Measurements from ENCODE around the gene TDRD9. TPM values are rescaled to one million over a fixed set of nuclear protein-coding genes. Genes with fewer than 3 reads are reported as not detected.
"Not testable (repeated sequence)": the region's sequence is repeated elsewhere in the genome, so short reads cannot be mapped to it uniquely, and the experiment has no call there.

TDRD9 gene
- total RNA-seq, 2 donors from 2014 or later = 1.1 to 2.1 TPM

DNA sequence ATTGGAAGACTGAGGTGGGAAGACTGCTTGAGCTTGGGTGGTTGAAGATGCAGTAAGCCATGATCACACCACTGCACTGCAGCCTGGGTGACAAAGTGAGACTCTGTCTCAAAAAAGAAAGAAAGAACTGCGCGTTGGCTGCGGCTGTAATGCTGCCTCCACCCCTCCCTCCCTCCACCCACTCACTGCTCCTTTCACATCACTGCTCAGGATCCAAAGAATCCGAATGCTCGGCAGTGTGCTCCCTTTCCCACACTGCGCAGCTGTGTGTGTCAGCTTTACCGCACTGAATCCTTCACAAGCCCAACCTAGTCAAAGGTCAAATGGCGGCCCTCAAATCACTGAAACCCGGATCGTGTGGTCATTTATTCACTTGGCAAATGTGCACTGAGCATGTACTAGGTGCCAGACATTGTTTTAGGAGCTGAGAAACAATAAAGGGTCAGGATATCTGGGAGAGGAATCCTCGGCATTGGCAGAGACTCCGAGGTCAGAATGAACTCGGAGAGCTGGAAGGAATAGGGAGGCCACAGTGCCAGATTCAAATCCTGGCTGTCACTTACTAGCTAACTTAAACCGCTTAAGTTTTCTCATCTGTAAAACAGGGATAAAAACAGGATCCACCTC lies 11.5 kb upstream of the TDRD9 start:
- H3K4me3 Mint-ChIP-seq = no peak overlapping the region
- no peak for DNase-seq (ENCODE audit: low spot score)
- no peaks in the 10 kb centered on the region for H3K27me3 Mint-ChIP-seq
- peaks cover 5% of the 10 kb centered on the region for H3K36me3 Mint-ChIP-seq
- no peaks in the 10 kb centered on the region for H3K9me3 Mint-ChIP-seq
- H3K4me1 Mint-ChIP-seq (ENCODE audit: low read depth in 2 of 2) = peaks cover 9 to 14% of the 10 kb centered on the region in 2 donors
- ATAC-seq = no peak
- H3K27ac Mint-ChIP-seq = no peak overlapping the region

DNA sequence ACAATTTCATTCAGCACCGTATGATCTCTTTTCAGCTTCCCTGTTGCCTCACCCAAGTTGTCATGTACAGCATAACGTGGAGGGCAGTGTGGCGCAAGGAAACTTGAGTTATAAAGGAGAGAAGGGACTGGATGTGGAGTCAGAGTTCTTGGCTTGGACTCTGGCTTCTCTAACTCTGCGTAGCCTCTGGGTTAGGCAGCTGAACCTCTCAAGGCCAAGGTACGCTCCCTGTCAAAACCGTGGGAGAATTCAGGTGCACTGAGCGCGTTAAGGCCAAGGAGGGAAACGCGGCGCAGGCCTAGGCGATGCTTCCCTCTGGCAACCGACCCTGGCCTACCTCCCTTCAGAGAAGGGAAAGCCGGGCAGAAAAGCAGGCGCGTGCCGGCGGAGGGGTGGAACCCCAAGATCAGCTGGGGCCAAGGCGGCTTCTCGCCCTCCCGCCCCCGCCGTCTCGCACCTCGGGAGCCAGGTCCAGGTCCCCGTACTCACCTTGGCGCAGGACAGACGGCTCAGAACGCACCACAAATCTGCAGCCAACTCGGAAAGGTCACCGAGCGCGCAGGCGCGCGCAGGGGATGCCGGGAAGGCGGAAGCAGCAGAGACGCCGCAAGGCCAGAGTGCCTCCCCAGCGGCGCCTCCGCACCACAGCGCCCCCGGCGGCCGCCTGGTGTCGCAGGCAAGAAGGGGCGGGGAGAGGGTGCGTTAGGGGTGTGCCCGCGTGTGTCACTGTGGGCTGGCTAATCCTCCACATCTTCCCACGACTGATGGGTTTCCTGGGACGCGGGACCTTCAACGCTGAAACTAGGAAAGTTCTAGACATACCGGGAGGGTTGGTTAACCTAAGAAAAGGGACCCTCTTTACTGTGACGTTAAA lies 7.0 kb upstream of the TDRD9 start:
- DNase-seq (ENCODE audit: low spot score) (peak; percentile 97), ATAC-seq (peak; percentile 100)
- peak overlapping the region; percentile 96 for H3K4me3 Mint-ChIP-seq
- peaks cover 5 to 10% of the 10 kb centered on the region in 2 donors for H3K4me1 Mint-ChIP-seq (ENCODE audit: low read depth in 2 of 2)
- H3K27ac Mint-ChIP-seq = peak overlapping the region; percentile 73 to 86
- peaks cover 5 to 8% of the 10 kb centered on the region in 2 donors for H3K27me3 Mint-ChIP-seq
- H3K36me3 Mint-ChIP-seq = no peaks in the 10 kb centered on the region
- H3K9me3 Mint-ChIP-seq = no peaks in the 10 kb centered on the region

GRCh38 chr14:103921855-103922200 lies 6.4 kb upstream of the TDRD9 start:
- H3K27ac Mint-ChIP-seq; H3K4me1 Mint-ChIP-seq (ENCODE audit: low read depth in 2 of 2); ATAC-seq; H3K36me3 Mint-ChIP-seq; H3K9me3 Mint-ChIP-seq; DNase-seq (ENCODE audit: low spot score); H3K27me3 Mint-ChIP-seq: not testable (repeated sequence)
- peak overlapping the region; percentile 96 for H3K4me3 Mint-ChIP-seq

GRCh38 chr14:103923863-103924262 lies 4.4 kb upstream of the TDRD9 start:
- DNase-seq (ENCODE audit: low spot score) = no peak
- no peaks in the 10 kb centered on the region for H3K9me3 Mint-ChIP-seq
- H3K27ac Mint-ChIP-seq = no peak overlapping the region
- peaks cover 7 to 8% of the 10 kb centered on the region in 2 donors for H3K27me3 Mint-ChIP-seq
- peaks cover 5 to 7% of the 10 kb centered on the region in 2 donors for H3K4me1 Mint-ChIP-seq (ENCODE audit: low read depth in 2 of 2)
- H3K4me3 Mint-ChIP-seq = no peak overlapping the region
- ATAC-seq = no peak
- no peaks in the 10 kb centered on the region for H3K36me3 Mint-ChIP-seq

- no peak overlapping the region for H3K27ac Mint-ChIP-seq
- H3K4me3 Mint-ChIP-seq = no peak overlapping the region
- H3K9me3 Mint-ChIP-seq = no peaks in the 10 kb centered on the region
- H3K27me3 Mint-ChIP-seq = peaks cover 7 to 8% of the 10 kb centered on the region in 2 donors
- peaks cover 11 to 14% of the 10 kb centered on the region in 2 donors for H3K4me1 Mint-ChIP-seq (ENCODE audit: low read depth in 2 of 2)
- H3K36me3 Mint-ChIP-seq = no peaks in the 10 kb centered on the region
- ATAC-seq (no peak), DNase-seq (ENCODE audit: low spot score) (no peak)
Observed at GRCh38 chr14:103925316-103925715, 2.9 kb upstream of the TDRD9 start.

GRCh38 chr14:103927566-103927965 lies 690 bp upstream of the TDRD9 start:
- peaks cover 16 to 18% of the 10 kb centered on the region in 2 donors for H3K4me1 Mint-ChIP-seq (ENCODE audit: low read depth in 2 of 2)
- no peak for ATAC-seq
- H3K36me3 Mint-ChIP-seq = no peaks in the 10 kb centered on the region
- no peak overlapping the region for H3K4me3 Mint-ChIP-seq
- no peak overlapping the region for H3K27ac Mint-ChIP-seq
- no peaks in the 10 kb centered on the region for H3K9me3 Mint-ChIP-seq
- peaks cover 7 to 8% of the 10 kb centered on the region in 2 donors for H3K27me3 Mint-ChIP-seq
- no peak for DNase-seq (ENCODE audit: low spot score)

DNA sequence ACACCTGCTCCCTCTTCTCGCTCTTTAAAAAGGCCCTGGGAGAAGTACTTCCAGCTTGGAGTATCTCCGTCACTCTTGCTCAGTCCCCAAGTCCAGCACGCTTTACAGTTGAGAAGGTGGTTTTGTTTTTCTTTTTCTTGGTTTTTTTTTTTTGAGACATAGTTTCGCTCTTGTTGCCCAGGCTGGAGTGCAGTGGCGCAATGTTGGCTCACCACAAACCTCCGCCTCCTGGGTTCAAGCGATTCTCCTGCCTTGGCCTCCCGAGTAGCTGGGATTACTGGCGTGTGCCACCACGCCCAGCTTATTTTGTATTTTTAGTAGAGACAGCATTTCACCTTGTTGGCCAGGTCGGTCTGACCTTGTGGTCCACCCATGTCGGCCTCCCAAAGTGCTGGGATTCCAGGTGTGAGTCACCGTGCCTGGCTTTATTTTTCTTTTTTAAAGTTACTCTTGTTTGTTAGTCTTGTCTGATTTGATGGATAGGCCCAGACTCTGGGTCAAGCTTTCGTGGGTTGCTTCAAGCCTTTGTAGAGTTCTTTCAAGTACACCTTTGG lies 1.9 kb downstream of the TDRD9 start:
- peak overlapping the region; percentile 22 to 81 for H3K27ac Mint-ChIP-seq
- no peaks in the 10 kb centered on the region for H3K9me3 Mint-ChIP-seq
- H3K27me3 Mint-ChIP-seq = peaks cover 0 to 8% of the 10 kb centered on the region in 2 donors

DNA sequence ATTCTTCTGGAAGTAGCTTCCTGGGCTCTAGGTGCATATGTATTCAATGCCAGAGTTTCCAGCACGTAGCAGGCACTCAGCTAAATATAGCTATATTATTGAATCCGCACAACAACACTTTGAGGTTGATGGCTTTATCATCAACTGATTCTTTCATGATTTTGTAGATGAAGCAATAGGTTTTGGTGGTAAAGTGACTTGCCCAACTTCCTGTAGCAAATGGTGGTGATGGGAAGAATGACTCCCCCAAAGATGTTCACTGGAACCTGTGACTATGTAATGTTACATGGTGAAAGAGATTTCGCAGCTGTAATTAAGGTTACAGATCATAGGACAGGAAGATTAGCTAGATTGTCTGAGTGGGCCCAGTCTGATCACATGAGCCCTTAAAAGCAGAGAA lies 3.2 kb downstream of the TDRD9 start:
- DNase-seq (ENCODE audit: low spot score) (no peak), ATAC-seq (peak; percentile 86 to 88)
- Mint-ChIP-seq H3K27ac (peak overlapping the region; percentile 79 to 81), H3K4me1 (ENCODE audit: low read depth in 2 of 2) (peaks cover 21 to 22% of the 10 kb centered on the region in 2 donors), H3K36me3 (no peaks in the 10 kb centered on the region), H3K4me3 (peak overlapping the region; percentile 61), H3K27me3 (peaks cover 0 to 8% of the 10 kb centered on the region in 2 donors), H3K9me3 (no peaks in the 10 kb centered on the region)

More for the DNA sequence above, 1.9 kb downstream of the TDRD9 start:
- Mint-ChIP-seq H3K4me1 (ENCODE audit: low read depth in 2 of 2) (peaks cover 21 to 22% of the 10 kb centered on the region in 2 donors), H3K4me3 (peak overlapping the region; percentile 12), H3K36me3 (no peaks in the 10 kb centered on the region)
- ATAC-seq = no peak
- no peak for DNase-seq (ENCODE audit: low spot score)

GRCh38 chr14:103932791-103933490 lies 4.7 kb downstream of the TDRD9 start:
- ATAC-seq (no peak), DNase-seq (ENCODE audit: low spot score) (no peak)
- peaks cover 21 to 22% of the 10 kb centered on the region in 2 donors for H3K4me1 Mint-ChIP-seq (ENCODE audit: low read depth in 2 of 2)
- peaks cover 0 to 12% of the 10 kb centered on the region in 2 donors for H3K27me3 Mint-ChIP-seq
- peak overlapping the region in 1 of 2 donors; percentile 81 for H3K27ac Mint-ChIP-seq
- no peaks in the 10 kb centered on the region for H3K9me3 Mint-ChIP-seq
- no peak overlapping the region for H3K4me3 Mint-ChIP-seq
- no peaks in the 10 kb centered on the region for H3K36me3 Mint-ChIP-seq

DNA sequence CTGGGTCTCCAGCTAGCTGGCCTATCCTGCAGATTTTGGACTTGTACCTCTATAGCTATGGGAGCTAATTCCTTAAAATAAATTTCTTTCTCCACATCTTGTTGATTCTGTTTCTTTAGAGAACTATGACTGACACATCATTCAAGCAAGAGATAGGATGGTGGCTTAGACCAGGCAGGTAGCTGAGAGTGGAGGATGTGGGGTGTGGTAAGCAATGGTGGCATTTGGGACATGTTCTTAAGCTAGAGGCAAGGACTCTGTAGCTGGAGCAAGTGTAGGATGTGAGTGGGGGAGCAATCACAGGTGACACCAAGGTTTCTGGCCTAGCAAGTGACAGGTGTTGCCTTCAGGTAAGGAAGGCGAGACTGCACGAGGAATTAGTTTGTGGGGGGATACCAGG lies 6.8 kb downstream of the TDRD9 start:
- DNase-seq (ENCODE audit: low spot score) (no peak), ATAC-seq (no peak)
- H3K36me3 Mint-ChIP-seq = no peaks in the 10 kb centered on the region
- no peak overlapping the region for H3K4me3 Mint-ChIP-seq
- H3K9me3 Mint-ChIP-seq = no peaks in the 10 kb centered on the region
- no peak overlapping the region for H3K27ac Mint-ChIP-seq
- peaks cover 14 to 18% of the 10 kb centered on the region in 2 donors for H3K4me1 Mint-ChIP-seq (ENCODE audit: low read depth in 2 of 2)
- peaks cover 7 to 16% of the 10 kb centered on the region in 2 donors for H3K27me3 Mint-ChIP-seq

DNA sequence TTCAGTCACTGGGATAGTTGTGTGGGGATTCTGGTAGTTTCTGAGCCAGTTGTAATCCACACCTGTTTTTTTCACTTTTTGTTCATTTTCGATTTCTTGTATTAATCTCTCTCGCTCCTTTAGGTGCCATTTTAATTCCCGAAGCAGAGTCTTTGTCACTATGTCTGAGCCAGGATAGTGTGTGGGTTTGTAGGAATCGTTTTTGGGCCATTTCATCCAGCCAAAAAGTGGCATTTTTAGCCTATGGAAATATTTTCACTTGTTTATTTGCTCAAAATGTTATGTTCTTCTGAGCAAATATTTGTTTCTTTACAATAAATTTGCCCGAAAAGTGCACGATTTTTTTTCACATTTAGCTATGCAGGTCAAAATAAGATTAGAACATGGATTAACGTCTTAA lies 13.2 kb downstream of the TDRD9 start:
- peaks cover 32 to 48% of the 10 kb centered on the region in 2 donors for H3K27me3 Mint-ChIP-seq
- H3K4me1 Mint-ChIP-seq (ENCODE audit: low read depth in 2 of 2) = no peaks in the 10 kb centered on the region
- H3K36me3 Mint-ChIP-seq = no peaks in the 10 kb centered on the region
- H3K4me3 Mint-ChIP-seq = no peak overlapping the region
- no peak for ATAC-seq
- no peak for DNase-seq (ENCODE audit: low spot score)
- H3K27ac Mint-ChIP-seq = no peak overlapping the region
- no peaks in the 10 kb centered on the region for H3K9me3 Mint-ChIP-seq

DNA sequence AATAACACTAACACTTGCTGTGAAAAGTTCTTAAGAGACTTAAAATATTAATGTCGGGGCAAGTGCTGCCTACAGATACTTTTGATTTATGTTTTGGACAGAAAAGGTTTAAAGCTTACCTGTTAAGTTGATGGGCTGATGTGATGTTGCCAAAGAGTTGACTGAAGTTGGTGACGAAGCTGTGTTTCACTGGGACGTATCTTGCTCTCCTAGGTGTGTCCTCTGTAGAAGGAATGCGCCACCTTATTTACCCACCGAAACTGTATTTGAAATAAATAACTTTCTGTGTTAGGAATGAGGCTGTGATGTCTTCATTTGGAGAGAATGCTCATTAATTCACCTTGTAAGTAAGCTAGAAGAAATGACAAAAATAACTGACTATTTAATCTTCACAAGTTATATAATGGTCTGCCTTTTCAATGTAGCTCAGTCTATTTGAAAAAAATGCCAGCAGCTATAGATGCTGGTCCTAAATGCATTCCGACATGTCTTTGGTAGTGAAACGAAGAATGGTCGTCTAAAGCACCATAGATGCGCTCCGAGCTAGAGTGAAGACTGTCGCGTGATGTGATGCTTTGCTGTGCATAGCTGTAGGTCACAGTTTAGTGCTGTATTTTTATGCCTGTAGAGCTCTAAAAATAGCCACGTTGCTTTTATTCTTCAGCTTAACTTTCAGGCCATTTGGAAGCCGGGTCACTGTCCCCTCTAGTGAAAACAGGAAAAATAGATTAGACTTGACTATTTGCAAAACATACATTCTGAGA lies 13.9 kb downstream of the TDRD9 start, which contains the start of gene RD3L:
Gene RD3L (minus strand): TSS at position 557 of the 764 bp plus-strand sequence. CDS start 834 bp downstream, outside the sequence.
- DNase-seq (ENCODE audit: low spot score) (no peak), ATAC-seq (no peak)
- Mint-ChIP-seq H3K9me3 (no peaks in the 10 kb centered on the region), H3K36me3 (no peaks in the 10 kb centered on the region), H3K27ac (no peak within 1 kb of the TSS), H3K27me3 (peaks cover 36 to 54% of the 10 kb centered on the region in 2 donors), H3K4me1 (ENCODE audit: low read depth in 2 of 2) (no peaks in the 10 kb centered on the region), H3K4me3 (no peak within 1 kb of the TSS)

DNA sequence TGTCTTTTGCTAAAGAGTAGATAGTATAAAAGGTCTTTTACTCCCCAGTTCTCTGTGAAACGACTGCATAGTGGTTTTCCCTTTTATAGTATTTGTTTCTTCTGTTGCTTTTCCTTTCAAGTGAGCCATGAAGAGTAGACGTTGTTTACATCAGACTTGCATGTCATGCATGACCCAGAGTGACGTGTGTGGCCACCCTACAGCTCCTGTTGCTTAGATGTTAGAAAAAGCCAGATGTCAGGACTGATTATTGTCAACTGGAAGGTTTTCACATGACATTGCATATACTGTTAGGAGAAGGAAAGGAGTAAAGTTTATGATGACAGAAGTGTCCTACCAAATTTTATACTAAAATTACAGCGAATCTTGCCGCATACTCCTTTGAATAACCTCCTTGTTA lies 15.4 kb downstream of the TDRD9 start:
- Mint-ChIP-seq H3K4me3 (no peak overlapping the region), H3K27me3 (peaks cover 36 to 56% of the 10 kb centered on the region in 2 donors), H3K27ac (no peak overlapping the region), H3K9me3 (no peaks in the 10 kb centered on the region), H3K4me1 (ENCODE audit: low read depth in 2 of 2) (no peaks in the 10 kb centered on the region), H3K36me3 (no peaks in the 10 kb centered on the region)
- no peak for DNase-seq (ENCODE audit: low spot score)
- ATAC-seq = no peak

All from natural killer cell treated with Interleukin-12 subunit alpha and Interleukin-12 subunit beta and Interleukin-15 and Interleukin-18, amount 100 ng/mL, for 72 hours (primary cell).